HG03066 (cell line): ENCODE data around the gene PARK7.

ENCODE experiments used
- ATAC-seq: cut with Tn5 transposase; IDR thresholded peaks from one replicate; pipeline ENCODE4 v1.9.1; 2021; ENCODE audit warnings: low read depth; ENCODE audit not compliant: unreplicated experiment

Gene PARK7

GRCh38 chr1:8006037-8006963 lies 44.8 kb downstream of the PARK7 start:
- no peak for ATAC-seq

- ATAC-seq: no peak
Measured at GRCh38 chr1:8009043-8010002, 47.8 kb downstream of the PARK7 start.

- ATAC-seq: no peak
Measured at GRCh38 chr1:8010080-8010664, 48.7 kb downstream of the PARK7 start.

GRCh38 chr1:8011016-8011415 lies 49.5 kb downstream of the PARK7 start:
- ATAC-seq: no peak

GRCh38 chr1:8011923-8012858 lies 50.7 kb downstream of the PARK7 start:
- ATAC-seq: no peak

GRCh38 chr1:8012955-8013354 lies 51.4 kb downstream of the PARK7 start:
- no peak for ATAC-seq

GRCh38 chr1:8013399-8013798 lies 51.9 kb downstream of the PARK7 start:
- ATAC-seq: no peak

- ATAC-seq: no peak
Measured at GRCh38 chr1:8013800-8014199, 52.3 kb downstream of the PARK7 start.

GRCh38 chr1:8014381-8014988 lies 53.0 kb downstream of the PARK7 start:
- no peak for ATAC-seq

GRCh38 chr1:8015036-8015808 lies 53.7 kb downstream of the PARK7 start:
- no peak for ATAC-seq

- ATAC-seq: no peak
Measured at GRCh38 chr1:8015809-8016165, 54.3 kb downstream of the PARK7 start.

GRCh38 chr1:8016210-8016894 lies 54.8 kb downstream of the PARK7 start:
- no peak for ATAC-seq

GRCh38 chr1:8016895-8017241 lies 55.4 kb downstream of the PARK7 start:
- ATAC-seq: no peak

- no peak for ATAC-seq
Measured at GRCh38 chr1:8017495-8018197, 56.1 kb downstream of the PARK7 start.

- no peak for ATAC-seq
Measured at GRCh38 chr1:8018492-8019228, 57.1 kb downstream of the PARK7 start.

GRCh38 chr1:8019229-8019620 lies 57.7 kb downstream of the PARK7 start:
- ATAC-seq: no peak

GRCh38 chr1:8020032-8020431 lies 58.5 kb downstream of the PARK7 start:
- ATAC-seq: no peak
